Measurements from ENCODE around the gene MZT2A. TPM values are rescaled to one million over a fixed set of nuclear protein-coding genes. Genes with fewer than 3 reads are reported as not detected.
"Not testable (repeated sequence)": the region's sequence is repeated elsewhere in the genome, so short reads cannot be mapped to it uniquely, and the experiment has no call there.

Gene MZT2A, protein sequence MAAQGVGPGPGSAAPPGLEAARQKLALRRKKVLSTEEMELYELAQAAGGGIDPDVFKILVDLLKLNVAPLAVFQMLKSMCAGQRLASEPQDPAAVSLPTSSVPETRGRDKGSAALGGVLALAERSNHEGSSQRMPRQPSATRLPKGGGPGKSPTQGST
- 10 to 100 TPM; 60.5 to 96.1 TPM for total RNA-seq

DNA sequence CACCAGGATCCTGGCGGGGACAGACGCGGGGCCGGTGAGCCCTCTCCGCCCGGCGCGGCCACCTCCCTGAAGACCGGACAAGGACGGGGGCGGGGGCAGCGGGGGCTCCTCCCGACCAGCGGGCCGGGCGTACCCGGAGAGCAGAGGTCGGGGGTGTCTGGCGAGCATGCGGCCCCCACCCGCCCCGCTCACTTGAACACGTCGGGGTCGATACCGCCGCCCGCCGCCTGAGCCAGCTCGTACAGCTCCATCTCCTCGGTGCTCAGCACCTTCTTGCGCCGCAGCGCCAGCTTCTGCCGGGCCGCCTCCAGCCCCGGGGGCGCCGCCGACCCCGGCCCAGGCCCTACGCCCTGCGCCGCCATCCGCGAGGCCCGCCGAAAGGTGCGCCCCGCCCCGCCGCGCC lies at the start of gene MZT2A:
Gene MZT2A (minus strand): TSS at position 383 of the 403 bp plus-strand sequence. CDS start 21 bp downstream, at position 362.
- H3K9me3 Mint-ChIP-seq, H3K36me3 Mint-ChIP-seq: not testable (repeated sequence)
- H3K4me1 Mint-ChIP-seq (ENCODE audit: low read depth in 2 of 2), result peaks cover 20 to 27% of the 10 kb centered on the region in 2 donors

DNA sequence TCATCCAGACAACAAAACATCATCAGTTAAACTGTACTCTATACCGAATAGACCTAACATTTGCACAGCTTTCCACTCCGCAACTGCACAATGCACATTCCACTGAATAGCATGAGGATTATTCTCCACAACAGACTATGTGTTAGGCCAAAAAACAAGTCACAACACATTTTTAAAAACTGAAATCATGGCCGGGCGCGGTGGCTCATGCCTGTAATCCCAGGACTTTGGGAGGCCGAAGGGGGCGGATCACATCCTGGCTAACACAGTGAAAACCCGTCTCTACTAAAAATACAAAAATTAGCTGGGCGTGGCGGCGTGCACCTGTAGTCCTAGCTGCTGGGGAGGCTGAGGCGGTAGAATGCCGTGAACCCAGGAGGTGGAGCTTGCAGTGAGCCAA lies 46.7 kb upstream of the MZT2A start:
- not testable (repeated sequence) for DNase-seq (ENCODE audit: low spot score); H3K36me3 Mint-ChIP-seq

More for the DNA sequence above, at the start of gene MZT2A:
- Mint-ChIP-seq H3K4me3 (peak within 1 kb of the TSS; percentile 99), H3K27ac (peak within 1 kb of the TSS; percentile 96 to 98)
- H3K27me3 Mint-ChIP-seq; DNase-seq (ENCODE audit: low spot score): not testable (repeated sequence)
- ATAC-seq, result peak; percentile 2 to 31

DNA sequence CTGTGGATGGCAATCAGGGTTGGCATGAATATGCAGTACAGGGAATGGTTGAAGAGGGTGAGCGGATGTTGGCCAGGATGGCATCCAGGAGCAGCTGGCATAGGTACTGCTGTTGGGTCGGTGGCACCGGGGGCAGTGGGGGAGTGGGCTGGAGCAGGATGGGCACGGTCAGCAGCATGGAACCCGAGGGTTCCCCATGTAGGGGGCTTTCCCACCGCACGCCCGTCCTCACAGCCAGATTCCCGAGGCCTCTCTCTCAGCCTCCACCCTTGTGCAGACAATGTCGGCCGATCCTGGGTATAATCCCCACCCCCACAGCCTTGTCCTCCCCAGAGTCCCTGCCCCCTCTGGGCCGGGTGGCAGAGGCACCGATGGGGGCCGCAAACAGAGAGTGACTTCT lies 44.6 kb upstream of the MZT2A start:
- ATAC-seq, result peak in 1 of 2 donors; percentile 37
- not testable (repeated sequence) for H3K36me3 Mint-ChIP-seq, H3K27ac Mint-ChIP-seq

More for the DNA sequence above, 46.7 kb upstream of the MZT2A start:
- not testable (repeated sequence) for H3K4me1 Mint-ChIP-seq (ENCODE audit: low read depth in 2 of 2); H3K27ac Mint-ChIP-seq; ATAC-seq; H3K9me3 Mint-ChIP-seq; H3K4me3 Mint-ChIP-seq
- H3K27me3 Mint-ChIP-seq, result peaks cover 7 to 13% of the 10 kb centered on the region in 2 donors

GRCh38 chr2:131535951-131536826 lies 44.0 kb upstream of the MZT2A start:
- H3K27ac Mint-ChIP-seq; H3K27me3 Mint-ChIP-seq; H3K4me3 Mint-ChIP-seq; H3K4me1 Mint-ChIP-seq (ENCODE audit: low read depth in 2 of 2); DNase-seq (ENCODE audit: low spot score); H3K36me3 Mint-ChIP-seq; H3K9me3 Mint-ChIP-seq: not testable (repeated sequence)
- ATAC-seq, result peak in 1 of 2 donors; percentile 38

More for the DNA sequence above, 44.6 kb upstream of the MZT2A start:
- not testable (repeated sequence) for H3K9me3 Mint-ChIP-seq; DNase-seq (ENCODE audit: low spot score); H3K4me1 Mint-ChIP-seq (ENCODE audit: low read depth in 2 of 2); H3K27me3 Mint-ChIP-seq; H3K4me3 Mint-ChIP-seq

DNA sequence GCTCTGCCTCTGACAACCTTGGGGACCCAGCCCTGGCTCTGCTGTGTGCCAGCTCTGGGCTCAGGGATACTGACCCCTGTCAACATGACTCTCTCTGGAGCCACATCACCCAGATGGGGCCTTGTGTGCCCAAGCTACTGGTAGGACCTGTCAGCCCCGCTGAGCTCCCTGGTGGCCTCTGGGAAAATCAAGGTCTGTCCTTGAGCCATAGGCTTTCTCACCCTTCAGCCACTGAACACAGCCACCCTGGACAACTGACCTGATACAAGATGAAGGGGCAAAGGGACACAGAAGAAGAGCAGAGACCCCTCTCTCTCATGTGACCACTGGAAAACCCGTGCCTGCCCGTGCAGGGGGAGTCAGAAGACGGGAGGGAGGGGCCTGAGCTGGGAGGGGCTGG lies 43.3 kb upstream of the MZT2A start:
- Mint-ChIP-seq H3K27ac (no peak overlapping the region), H3K36me3 (no peaks in the 10 kb centered on the region)

GRCh38 chr2:131534965-131535364 lies 42.8 kb upstream of the MZT2A start:
- not testable (repeated sequence) for H3K27ac Mint-ChIP-seq; DNase-seq (ENCODE audit: low spot score); H3K4me1 Mint-ChIP-seq (ENCODE audit: low read depth in 2 of 2); H3K36me3 Mint-ChIP-seq; H3K9me3 Mint-ChIP-seq; ATAC-seq; H3K4me3 Mint-ChIP-seq; H3K27me3 Mint-ChIP-seq

More for the DNA sequence above, 43.3 kb upstream of the MZT2A start:
- no peak for ATAC-seq
- no peaks in the 10 kb centered on the region for H3K4me1 Mint-ChIP-seq (ENCODE audit: low read depth in 2 of 2)
- H3K4me3 Mint-ChIP-seq, result no peak overlapping the region
- H3K27me3 Mint-ChIP-seq, result peaks cover 0 to 5% of the 10 kb centered on the region in 2 donors
- DNase-seq (ENCODE audit: low spot score), result no peak
- H3K9me3 Mint-ChIP-seq, result no peaks in the 10 kb centered on the region

DNA sequence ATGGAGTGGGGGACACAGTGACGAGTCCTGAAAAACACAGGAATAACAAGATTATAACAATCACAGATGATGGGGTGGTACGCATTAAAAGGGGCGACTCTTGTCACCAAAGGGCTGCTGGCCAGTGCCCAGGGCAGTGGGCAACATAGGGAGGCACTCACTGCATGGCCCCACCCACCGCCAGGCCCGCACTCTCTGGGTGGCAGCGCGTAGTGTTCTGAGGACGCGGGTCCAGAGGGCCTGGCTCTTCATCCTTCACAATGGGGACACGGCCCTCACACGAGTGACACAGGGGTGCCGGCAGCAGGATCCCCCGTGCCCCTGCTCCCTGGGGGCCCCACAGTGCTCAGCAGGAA lies 42.1 kb upstream of the MZT2A start:
- H3K9me3 Mint-ChIP-seq; H3K4me1 Mint-ChIP-seq (ENCODE audit: low read depth in 2 of 2); H3K4me3 Mint-ChIP-seq; H3K27me3 Mint-ChIP-seq; ATAC-seq; H3K36me3 Mint-ChIP-seq; H3K27ac Mint-ChIP-seq; DNase-seq (ENCODE audit: low spot score): not testable (repeated sequence)

- not testable (repeated sequence) for DNase-seq (ENCODE audit: low spot score); H3K4me1 Mint-ChIP-seq (ENCODE audit: low read depth in 2 of 2)
Observed at GRCh38 chr2:131533609-131534316, 41.6 kb upstream of the MZT2A start.

GRCh38 chr2:131532723-131533608 lies 40.8 kb upstream of the MZT2A start:
- not testable (repeated sequence) for H3K4me3 Mint-ChIP-seq; H3K27ac Mint-ChIP-seq; ATAC-seq; H3K9me3 Mint-ChIP-seq; DNase-seq (ENCODE audit: low spot score); H3K36me3 Mint-ChIP-seq; H3K27me3 Mint-ChIP-seq
- peaks cover 9 to 12% of the 10 kb centered on the region in 2 donors for H3K4me1 Mint-ChIP-seq (ENCODE audit: low read depth in 2 of 2)

More at GRCh38 chr2:131533609-131534316, 41.6 kb upstream of the MZT2A start:
- not testable (repeated sequence) for H3K27me3 Mint-ChIP-seq, H3K9me3 Mint-ChIP-seq, H3K36me3 Mint-ChIP-seq, H3K4me3 Mint-ChIP-seq, ATAC-seq, H3K27ac Mint-ChIP-seq

- DNase-seq (ENCODE audit: low spot score); H3K9me3 Mint-ChIP-seq; ATAC-seq; H3K27ac Mint-ChIP-seq; H3K4me3 Mint-ChIP-seq; H3K36me3 Mint-ChIP-seq; H3K27me3 Mint-ChIP-seq: not testable (repeated sequence)
- peaks cover 10 to 12% of the 10 kb centered on the region in 2 donors for H3K4me1 Mint-ChIP-seq (ENCODE audit: low read depth in 2 of 2)
Observed at GRCh38 chr2:131531547-131532185, 39.5 kb upstream of the MZT2A start.

GRCh38 chr2:131530626-131531344 lies 38.6 kb upstream of the MZT2A start:
- H3K4me1 Mint-ChIP-seq (ENCODE audit: low read depth in 2 of 2), result peaks cover 14 to 16% of the 10 kb centered on the region in 2 donors
- not testable (repeated sequence) for DNase-seq (ENCODE audit: low spot score); H3K36me3 Mint-ChIP-seq; H3K27ac Mint-ChIP-seq; ATAC-seq; H3K4me3 Mint-ChIP-seq; H3K27me3 Mint-ChIP-seq; H3K9me3 Mint-ChIP-seq

- H3K4me1 Mint-ChIP-seq (ENCODE audit: low read depth in 2 of 2), result peaks cover 14 to 16% of the 10 kb centered on the region in 2 donors
- not testable (repeated sequence) for DNase-seq (ENCODE audit: low spot score); ATAC-seq; H3K27me3 Mint-ChIP-seq; H3K36me3 Mint-ChIP-seq; H3K27ac Mint-ChIP-seq; H3K9me3 Mint-ChIP-seq
- peak overlapping the region; percentile 72 for H3K4me3 Mint-ChIP-seq
Observed at GRCh38 chr2:131529864-131530445, 37.8 kb upstream of the MZT2A start.
